Osteocyte (in vitro differentiated cells): ENCODE results near the gene ZSCAN10. TPM values are rescaled to one million over a fixed set of nuclear protein-coding genes. Genes with fewer than 3 reads are reported as not detected.

Experiments used
- DNase-seq: peaks from one replicate; pipeline ENCODE4 v3.0.0; 2021; ENCODE audit warnings: mixed read lengths; ENCODE audit not compliant: unreplicated experiment; ENCODE audit errors: extremely low spot score
- H3K27ac Mint-ChIP-seq: one replicate; pipeline ENCODE4 v1.8.0; 2021; ENCODE audit warnings: mild to moderate bottlenecking, mixed read lengths; ENCODE audit not compliant: unreplicated experiment
- H3K27me3 Mint-ChIP-seq: one replicate; pipeline ENCODE4 v1.8.0; 2021; ENCODE audit warnings: mixed read lengths; ENCODE audit not compliant: unreplicated experiment
- H3K36me3 Mint-ChIP-seq: one replicate; pipeline ENCODE4 v1.8.0; 2021; ENCODE audit warnings: mixed read lengths; ENCODE audit not compliant: unreplicated experiment
- H3K4me1 Mint-ChIP-seq: one replicate; pipeline ENCODE4 v1.8.0; 2021; ENCODE audit warnings: mixed read lengths; ENCODE audit not compliant: unreplicated experiment
- H3K4me3 Mint-ChIP-seq: one replicate; pipeline ENCODE4 v1.8.0; 2021; ENCODE audit warnings: mild to moderate bottlenecking, moderate library complexity, mixed read lengths; ENCODE audit not compliant: unreplicated experiment
- H3K9me3 Mint-ChIP-seq: one replicate; pipeline ENCODE4 v1.8.0; 2021; ENCODE audit warnings: mixed read lengths; ENCODE audit not compliant: unreplicated experiment
- CTCF ChIP-seq: fragments of 200-600 bp; sonication (generic); IDR thresholded peaks from 2 replicates; pipeline ENCODE4 v1.5.0; 2021; ENCODE audit warnings: antibody characterized with exemption, mild to moderate bottlenecking, moderate library complexity
- total RNA-seq: library from RNA; stranded (reverse); gene quantifications from 2 replicates; pipeline ENCODE4 v1.2.1, GENCODE V29; 2021

ZSCAN10 gene
- total RNA-seq, 1 donor from 2014 or later = not detected

DNA sequence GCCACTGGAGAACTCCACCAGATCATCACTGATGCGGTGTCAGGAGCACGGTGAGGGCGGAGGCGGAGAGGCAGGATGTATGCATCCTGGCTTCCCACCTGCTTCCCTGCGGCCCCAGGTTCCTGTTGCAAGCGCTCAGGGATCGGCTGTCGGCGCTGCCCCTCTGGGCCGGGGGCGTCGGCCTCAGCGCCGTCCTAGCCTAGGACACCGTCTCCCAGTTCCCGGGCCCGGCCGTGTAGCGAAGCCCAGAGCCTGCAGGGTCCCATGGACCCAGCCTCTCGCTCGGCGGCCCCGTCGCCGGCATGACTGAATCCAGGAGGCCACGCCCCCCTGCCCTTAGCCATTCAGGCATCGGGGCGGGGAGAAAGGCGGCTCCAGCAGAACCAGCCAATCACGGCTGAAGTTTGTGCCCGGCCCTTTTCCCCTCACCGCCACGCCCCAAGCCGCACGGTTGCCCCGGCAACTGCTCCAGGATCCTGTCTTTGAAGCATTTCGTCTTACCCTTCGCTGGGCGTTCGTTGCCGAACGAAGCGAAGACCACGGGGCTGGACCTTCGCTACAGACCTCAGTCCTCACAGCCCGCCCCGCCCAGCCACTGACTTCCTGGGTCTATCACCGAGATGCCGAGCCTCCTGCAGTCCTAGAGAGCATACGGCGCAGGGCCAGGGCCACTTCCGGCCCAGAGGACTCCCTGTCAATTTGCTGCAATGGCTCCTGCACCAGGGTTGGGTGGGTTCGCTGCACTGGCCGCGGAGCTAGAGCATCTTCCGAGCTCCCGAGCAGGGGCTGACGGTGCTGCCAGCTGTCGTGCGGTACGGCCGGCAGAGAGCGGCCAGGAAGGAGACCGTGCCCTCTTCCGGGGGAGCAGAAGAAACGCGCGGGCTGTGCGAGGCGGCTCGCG, 25.1 kb upstream of the ZSCAN10 start:
- peaks cover 18% of the 10 kb centered on the region for H3K4me1 Mint-ChIP-seq
- peak; percentile 98 for DNase-seq
- no peaks in the 10 kb centered on the region for H3K36me3 Mint-ChIP-seq
- H3K4me3 Mint-ChIP-seq = peak overlapping the region; percentile 95
- no peaks in the 10 kb centered on the region for H3K9me3 Mint-ChIP-seq
- peak overlapping the region; percentile 95 for H3K27ac Mint-ChIP-seq
- no peaks in the 10 kb centered on the region for H3K27me3 Mint-ChIP-seq
- TF ChIP-seq CTCF = peak; percentile 27

GRCh38 chr16:3122926-3123570, 24.0 kb upstream of the ZSCAN10 start:
- Mint-ChIP-seq H3K27ac (peak overlapping the region; percentile 21), H3K4me1 (peaks cover 16% of the 10 kb centered on the region), H3K36me3 (peaks cover 4% of the 10 kb centered on the region), H3K27me3 (no peaks in the 10 kb centered on the region), H3K9me3 (no peaks in the 10 kb centered on the region), H3K4me3 (peak overlapping the region; percentile 95)
- DNase-seq = no peak
- no peak for TF ChIP-seq CTCF

DNA sequence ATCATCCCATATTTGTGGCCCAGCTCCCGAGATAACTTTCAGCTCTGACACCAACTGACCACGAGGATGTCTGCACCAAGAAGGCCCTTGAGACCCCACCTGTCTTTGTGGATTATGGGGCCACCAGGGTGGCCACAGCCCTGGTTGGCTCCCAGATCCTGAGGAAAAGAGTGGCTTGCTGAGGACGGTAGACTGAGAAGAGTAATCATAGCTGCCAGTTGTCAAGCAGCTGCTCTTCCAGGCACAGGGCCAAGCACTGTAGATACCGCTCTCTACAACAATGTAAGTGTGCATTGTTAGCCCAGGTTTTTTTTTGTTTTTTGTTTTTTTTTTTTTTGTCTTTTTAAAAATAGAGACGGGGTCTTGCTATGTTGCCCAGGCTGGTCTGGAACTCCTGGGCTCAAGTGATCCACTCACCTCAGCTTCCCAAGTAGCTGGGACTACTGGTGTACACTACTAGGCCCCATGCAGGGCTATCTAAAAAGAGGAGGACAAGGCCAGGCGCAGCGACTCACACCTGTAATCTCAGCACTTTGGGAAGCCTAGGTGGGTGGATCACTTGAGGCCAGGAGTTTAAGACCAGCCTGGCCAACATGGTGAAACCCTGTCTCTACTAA, 22.9 kb upstream of the ZSCAN10 start:
- peaks cover 16% of the 10 kb centered on the region for H3K4me1 Mint-ChIP-seq
- H3K36me3 Mint-ChIP-seq = peaks cover 4% of the 10 kb centered on the region
- H3K27ac Mint-ChIP-seq = no peak overlapping the region
- H3K9me3 Mint-ChIP-seq = no peaks in the 10 kb centered on the region
- no peaks in the 10 kb centered on the region for H3K27me3 Mint-ChIP-seq
- no peak for DNase-seq
- TF ChIP-seq CTCF = no peak
- no peak overlapping the region for H3K4me3 Mint-ChIP-seq

GRCh38 chr16:3120435-3120834, 21.3 kb upstream of the ZSCAN10 start:
- Mint-ChIP-seq H3K4me3 (no peak overlapping the region), H3K4me1 (peaks cover 14% of the 10 kb centered on the region), H3K36me3 (peaks cover 6% of the 10 kb centered on the region), H3K27ac (no peak overlapping the region), H3K9me3 (no peaks in the 10 kb centered on the region), H3K27me3 (no peaks in the 10 kb centered on the region)
- no peak for TF ChIP-seq CTCF
- DNase-seq = no peak
